ENCODE data around the gene SEMA5B.

SEMA5B gene

GRCh38 chr3:123067689-123068600 is 40.4 kb upstream of the SEMA5B start:
- Histone ChIP-seq H3K36me3 (ENCODE audit: control insufficient read depth, insufficient read depth, low read length) (no peaks in the 10 kb centered on the region), H3K27ac (ENCODE audit: low read depth, low read length) (no peak overlapping the region), H3K9ac (ENCODE audit: low read depth, low read length) (peak overlapping the region; percentile 73; the same call in 1 of the 2 replicates), H3K4me1 (ENCODE audit: control insufficient read depth, insufficient read depth, low read length) (peaks cover 21% of the 10 kb centered on the region), H3K27me3 (ENCODE audit: control insufficient read depth, insufficient read depth, low read length) (peaks cover 9% of the 10 kb centered on the region), H3K4me3 (ENCODE audit: low read depth, low read length) (peak overlapping the region; percentile 88), H3K9me3 (ENCODE audit: control insufficient read depth, insufficient read depth, low read length) (no peaks in the 10 kb centered on the region)

- peak within 1 kb of the TSS; percentile 73 for H3K9ac ChIP-seq (ENCODE audit: low read depth, low read length)
- H3K4me1 ChIP-seq (ENCODE audit: control insufficient read depth, insufficient read depth, low read length): peaks cover 21% of the 10 kb centered on the region
- H3K27ac ChIP-seq (ENCODE audit: low read depth, low read length): peak within 1 kb of the TSS; percentile 27
- no peaks in the 10 kb centered on the region for H3K9me3 ChIP-seq (ENCODE audit: control insufficient read depth, insufficient read depth, low read length)
- no peaks in the 10 kb centered on the region for H3K36me3 ChIP-seq (ENCODE audit: control insufficient read depth, insufficient read depth, low read length)
- peaks cover 9% of the 10 kb centered on the region for H3K27me3 ChIP-seq (ENCODE audit: control insufficient read depth, insufficient read depth, low read length)
- peak within 1 kb of the TSS; percentile 88 for H3K4me3 ChIP-seq (ENCODE audit: low read depth, low read length)
These were observed 39.5 kb upstream of the SEMA5B start, which contains the start of gene PDIA5 for GRCh38 chr3:123066896-123067688. PDIA5 (plus strand) TSS chr3:123067025; CDS start chr3:123067165, 140 bp downstream.

GRCh38 chr3:123066599-123066895 is 39.0 kb upstream of the SEMA5B start:
- peaks cover 9% of the 10 kb centered on the region for H3K27me3 ChIP-seq (ENCODE audit: control insufficient read depth, insufficient read depth, low read length)
- H3K4me1 ChIP-seq (ENCODE audit: control insufficient read depth, insufficient read depth, low read length): peaks cover 21% of the 10 kb centered on the region
- no peak overlapping the region for H3K27ac ChIP-seq (ENCODE audit: low read depth, low read length)
- H3K4me3 ChIP-seq (ENCODE audit: low read depth, low read length): peak overlapping the region; percentile 88
- no peaks in the 10 kb centered on the region for H3K9me3 ChIP-seq (ENCODE audit: control insufficient read depth, insufficient read depth, low read length)
- H3K9ac ChIP-seq (ENCODE audit: low read depth, low read length): no peak overlapping the region
- H3K36me3 ChIP-seq (ENCODE audit: control insufficient read depth, insufficient read depth, low read length): no peaks in the 10 kb centered on the region

GRCh38 chr3:123064914-123065313 is 37.4 kb upstream of the SEMA5B start:
- no peaks in the 10 kb centered on the region for H3K36me3 ChIP-seq (ENCODE audit: control insufficient read depth, insufficient read depth, low read length)
- no peaks in the 10 kb centered on the region for H3K9me3 ChIP-seq (ENCODE audit: control insufficient read depth, insufficient read depth, low read length)
- no peak overlapping the region for H3K9ac ChIP-seq (ENCODE audit: low read depth, low read length)
- H3K27ac ChIP-seq (ENCODE audit: low read depth, low read length): no peak overlapping the region
- H3K27me3 ChIP-seq (ENCODE audit: control insufficient read depth, insufficient read depth, low read length): peaks cover 13% of the 10 kb centered on the region
- H3K4me3 ChIP-seq (ENCODE audit: low read depth, low read length): no peak overlapping the region
- peaks cover 18% of the 10 kb centered on the region for H3K4me1 ChIP-seq (ENCODE audit: control insufficient read depth, insufficient read depth, low read length)

- peaks cover 18% of the 10 kb centered on the region for H3K4me1 ChIP-seq (ENCODE audit: control insufficient read depth, insufficient read depth, low read length)
- peaks cover 13% of the 10 kb centered on the region for H3K27me3 ChIP-seq (ENCODE audit: control insufficient read depth, insufficient read depth, low read length)
- no peak overlapping the region for H3K9ac ChIP-seq (ENCODE audit: low read depth, low read length)
- no peak overlapping the region for H3K4me3 ChIP-seq (ENCODE audit: low read depth, low read length)
- no peaks in the 10 kb centered on the region for H3K9me3 ChIP-seq (ENCODE audit: control insufficient read depth, insufficient read depth, low read length)
- no peak overlapping the region for H3K27ac ChIP-seq (ENCODE audit: low read depth, low read length)
- no peaks in the 10 kb centered on the region for H3K36me3 ChIP-seq (ENCODE audit: control insufficient read depth, insufficient read depth, low read length)
These were observed 36.9 kb upstream of the SEMA5B start for GRCh38 chr3:123064506-123064905.

- Histone ChIP-seq H3K9me3 (ENCODE audit: control insufficient read depth, insufficient read depth, low read length) (no peaks in the 10 kb centered on the region), H3K36me3 (ENCODE audit: control insufficient read depth, insufficient read depth, low read length) (no peaks in the 10 kb centered on the region), H3K9ac (ENCODE audit: low read depth, low read length) (no peak overlapping the region), H3K27me3 (ENCODE audit: control insufficient read depth, insufficient read depth, low read length) (peaks cover 13% of the 10 kb centered on the region), H3K4me1 (ENCODE audit: control insufficient read depth, insufficient read depth, low read length) (peaks cover 5% of the 10 kb centered on the region), H3K27ac (ENCODE audit: low read depth, low read length) (no peak overlapping the region), H3K4me3 (ENCODE audit: low read depth, low read length) (no peak overlapping the region)
These were observed 35.5 kb upstream of the SEMA5B start for GRCh38 chr3:123063034-123063433.

- Histone ChIP-seq H3K9ac (ENCODE audit: low read depth, low read length) (no peak overlapping the region), H3K4me3 (ENCODE audit: low read depth, low read length) (no peak overlapping the region), H3K9me3 (ENCODE audit: control insufficient read depth, insufficient read depth, low read length) (no peaks in the 10 kb centered on the region), H3K27me3 (ENCODE audit: control insufficient read depth, insufficient read depth, low read length) (peaks cover 13% of the 10 kb centered on the region), H3K27ac (ENCODE audit: low read depth, low read length) (no peak overlapping the region), H3K4me1 (ENCODE audit: control insufficient read depth, insufficient read depth, low read length) (peaks cover 3% of the 10 kb centered on the region; the same call in 1 of the 2 replicates), H3K36me3 (ENCODE audit: control insufficient read depth, insufficient read depth, low read length) (no peaks in the 10 kb centered on the region)
These were observed 34.3 kb upstream of the SEMA5B start for GRCh38 chr3:123061856-123062255.

- H3K4me1 ChIP-seq (ENCODE audit: control insufficient read depth, insufficient read depth, low read length): no peaks in the 10 kb centered on the region
- no peak overlapping the region for H3K27ac ChIP-seq (ENCODE audit: low read depth, low read length)
- H3K27me3 ChIP-seq (ENCODE audit: control insufficient read depth, insufficient read depth, low read length): 0 out of 2 replicates have a peak, but pooled peaks cover 4% of the 10 kb centered on the region
- H3K9me3 ChIP-seq (ENCODE audit: control insufficient read depth, insufficient read depth, low read length): no peaks in the 10 kb centered on the region
- no peaks in the 10 kb centered on the region for H3K36me3 ChIP-seq (ENCODE audit: control insufficient read depth, insufficient read depth, low read length)
- no peak overlapping the region for H3K4me3 ChIP-seq (ENCODE audit: low read depth, low read length)
- H3K9ac ChIP-seq (ENCODE audit: low read depth, low read length): no peak overlapping the region
These were observed 32.5 kb upstream of the SEMA5B start for GRCh38 chr3:123060054-123060453.

- H3K4me1 ChIP-seq (ENCODE audit: control insufficient read depth, insufficient read depth, low read length): no peaks in the 10 kb centered on the region
- H3K36me3 ChIP-seq (ENCODE audit: control insufficient read depth, insufficient read depth, low read length): no peaks in the 10 kb centered on the region
- no peak overlapping the region for H3K27ac ChIP-seq (ENCODE audit: low read depth, low read length)
- H3K4me3 ChIP-seq (ENCODE audit: low read depth, low read length): no peak overlapping the region
- no peaks in the 10 kb centered on the region for H3K9me3 ChIP-seq (ENCODE audit: control insufficient read depth, insufficient read depth, low read length)
- 0 out of 2 replicates have a peak, but pooled peaks cover 4% of the 10 kb centered on the region for H3K27me3 ChIP-seq (ENCODE audit: control insufficient read depth, insufficient read depth, low read length)
- H3K9ac ChIP-seq (ENCODE audit: low read depth, low read length): no peak overlapping the region
These were observed 30.9 kb upstream of the SEMA5B start for GRCh38 chr3:123058505-123058904.

GRCh38 chr3:123055352-123055751 is 27.8 kb upstream of the SEMA5B start:
- no peak overlapping the region for H3K9ac ChIP-seq (ENCODE audit: low read depth, low read length)
- no peak overlapping the region for H3K4me3 ChIP-seq (ENCODE audit: low read depth, low read length)
- no peaks in the 10 kb centered on the region for H3K9me3 ChIP-seq (ENCODE audit: control insufficient read depth, insufficient read depth, low read length)
- no peaks in the 10 kb centered on the region for H3K36me3 ChIP-seq (ENCODE audit: control insufficient read depth, insufficient read depth, low read length)
- H3K27ac ChIP-seq (ENCODE audit: low read depth, low read length): no peak overlapping the region
- no peaks in the 10 kb centered on the region for H3K4me1 ChIP-seq (ENCODE audit: control insufficient read depth, insufficient read depth, low read length)
- H3K27me3 ChIP-seq (ENCODE audit: control insufficient read depth, insufficient read depth, low read length): no peaks in the 10 kb centered on the region; the same call in 1 of the 2 replicates

- H3K27ac ChIP-seq (ENCODE audit: low read depth, low read length): no peak overlapping the region
- H3K9me3 ChIP-seq (ENCODE audit: control insufficient read depth, insufficient read depth, low read length): no peaks in the 10 kb centered on the region
- no peaks in the 10 kb centered on the region for H3K4me1 ChIP-seq (ENCODE audit: control insufficient read depth, insufficient read depth, low read length)
- H3K4me3 ChIP-seq (ENCODE audit: low read depth, low read length): no peak overlapping the region
- H3K9ac ChIP-seq (ENCODE audit: low read depth, low read length): no peak overlapping the region
- H3K36me3 ChIP-seq (ENCODE audit: control insufficient read depth, insufficient read depth, low read length): no peaks in the 10 kb centered on the region
- H3K27me3 ChIP-seq (ENCODE audit: control insufficient read depth, insufficient read depth, low read length): no peaks in the 10 kb centered on the region; the same call in 1 of the 2 replicates
These were observed 27.4 kb upstream of the SEMA5B start for GRCh38 chr3:123054931-123055330.

All from HUES48 (cell line).